Measurements from ENCODE around the gene SDK1.

SDK1 gene

GRCh38 chr7:4124556-4125477, 823.8 kb downstream of the SDK1 start:
- TF ChIP-seq ZFX (IDR thresholded peaks at IDR 0.05) (no peak), CTCF (conservative IDR thresholded peaks at IDR 0.05) (no peak)
- H3K27ac ChIP-seq, result no peak overlapping the region

- H3K27ac ChIP-seq, result no peak overlapping the region
- TF ChIP-seq CTCF (conservative IDR thresholded peaks at IDR 0.05), result no peak
- no peak for TF ChIP-seq ZFX (IDR thresholded peaks at IDR 0.05)
Observed at GRCh38 chr7:4127909-4128560, 827.0 kb downstream of the SDK1 start.

GRCh38 chr7:4129481-4130122, 828.5 kb downstream of the SDK1 start:
- TF ChIP-seq ZFX (IDR thresholded peaks at IDR 0.05) (no peak), CTCF (conservative IDR thresholded peaks at IDR 0.05) (no peak)
- H3K27ac ChIP-seq, result no peak overlapping the region

- TF ChIP-seq CTCF (conservative IDR thresholded peaks at IDR 0.05) (no peak), ZFX (IDR thresholded peaks at IDR 0.05) (no peak)
- no peak overlapping the region for H3K27ac ChIP-seq
Observed at GRCh38 chr7:4131063-4131462, 830.0 kb downstream of the SDK1 start.

- no peak for TF ChIP-seq ZFX (IDR thresholded peaks at IDR 0.05)
- no peak for TF ChIP-seq CTCF (conservative IDR thresholded peaks at IDR 0.05)
- H3K27ac ChIP-seq, result no peak overlapping the region
Observed at GRCh38 chr7:4132221-4132620, 831.2 kb downstream of the SDK1 start.

GRCh38 chr7:4133491-4134044, 832.5 kb downstream of the SDK1 start:
- TF ChIP-seq ZFX (IDR thresholded peaks at IDR 0.05), result no peak
- TF ChIP-seq CTCF (conservative IDR thresholded peaks at IDR 0.05), result no peak
- H3K27ac ChIP-seq, result no peak overlapping the region
